NT2/D1 (cell line): ENCODE data around the gene DMAC2L.

Experiments used
- DNase-seq: peaks from one replicate; pipeline ENCODE4 v3.0.0-alpha.2; 2011; ENCODE audit warnings: low read depth, low spot score
- H3K27me3 ChIP-seq: 2 replicates; pipeline ENCODE4 v1.6.0; 2011; ENCODE audit warnings: mild to moderate bottlenecking; ENCODE audit not compliant: insufficient read length, insufficient read depth
- H3K36me3 ChIP-seq: 2 replicates; pipeline ENCODE4 v1.6.1; 2011; ENCODE audit warnings: mild to moderate bottlenecking, low read length, mixed read lengths; ENCODE audit not compliant: insufficient read depth, insufficient read length
- H3K4me1 ChIP-seq: 2 replicates; pipeline ENCODE4 v1.5.1; 2011; ENCODE audit not compliant: insufficient read depth, insufficient read length
- H3K4me3 ChIP-seq: 2 replicates; pipeline ENCODE4 v1.5.1; 2011; ENCODE audit warnings: low read depth; ENCODE audit not compliant: insufficient read length
- H3K9ac ChIP-seq: 2 replicates; pipeline ENCODE4 v1.6.0; 2011; ENCODE audit warnings: low read depth; ENCODE audit not compliant: insufficient read length
- H3K9me3 ChIP-seq: 2 replicates; pipeline ENCODE4 v1.5.1; 2011; ENCODE audit warnings: mild to moderate bottlenecking, low read length; ENCODE audit not compliant: insufficient read depth
- SUZ12 ChIP-seq: IDR thresholded peaks from 2 replicates; pipeline ENCODE4 v1.6.1; 2011; ENCODE audit not compliant: insufficient read length, insufficient read depth; ENCODE audit errors: extremely low read depth
- YY1 ChIP-seq: IDR thresholded peaks from 2 replicates; pipeline ENCODE4 v1.6.1; 2011; ENCODE audit not compliant: insufficient read length, insufficient read depth
- ZNF274 ChIP-seq: IDR thresholded peaks from 2 replicates; pipeline ENCODE4 v1.6.1; 2011; ENCODE audit warnings: mild to moderate bottlenecking, low read depth, low read length

Gene DMAC2L

GRCh38 chr14:50339178-50339804 lies 27.2 kb downstream of the DMAC2L start:
- TF ChIP-seq YY1 = no peak
- no peak for TF ChIP-seq ZNF274
- TF ChIP-seq SUZ12 = no peak
- H3K4me1 ChIP-seq = no peaks in the 10 kb centered on the region

GRCh38 chr14:50340045-50340444 lies 27.9 kb downstream of the DMAC2L start:
- H3K4me3 ChIP-seq = no peak overlapping the region
- H3K4me1 ChIP-seq = no peaks in the 10 kb centered on the region
- H3K36me3 ChIP-seq = no peaks in the 10 kb centered on the region
- no peaks in the 10 kb centered on the region for H3K27me3 ChIP-seq
- TF ChIP-seq ZNF274 = no peak
- DNase-seq = no peak
- no peaks in the 10 kb centered on the region for H3K9me3 ChIP-seq
- H3K9ac ChIP-seq = no peak overlapping the region

More at GRCh38 chr14:50339178-50339804, 27.2 kb downstream of the DMAC2L start:
- H3K9me3 ChIP-seq = no peaks in the 10 kb centered on the region
- H3K27me3 ChIP-seq = no peaks in the 10 kb centered on the region
- no peak overlapping the region for H3K9ac ChIP-seq
- no peak for DNase-seq
- H3K4me3 ChIP-seq = no peak overlapping the region
- H3K36me3 ChIP-seq = no peaks in the 10 kb centered on the region

- Histone ChIP-seq H3K4me3 (no peak overlapping the region), H3K9ac (no peak overlapping the region), H3K9me3 (no peaks in the 10 kb centered on the region), H3K4me1 (no peaks in the 10 kb centered on the region), H3K27me3 (no peaks in the 10 kb centered on the region), H3K36me3 (no peaks in the 10 kb centered on the region)
- no peak for TF ChIP-seq ZNF274
- TF ChIP-seq SUZ12 = no peak
- no peak for TF ChIP-seq YY1
- no peak for DNase-seq
Measured at GRCh38 chr14:50340963-50341362, 28.8 kb downstream of the DMAC2L start.

GRCh38 chr14:50342221-50343078 lies 30.3 kb downstream of the DMAC2L start:
- Histone ChIP-seq H3K36me3 (no peaks in the 10 kb centered on the region), H3K4me3 (no peak overlapping the region), H3K27me3 (no peaks in the 10 kb centered on the region), H3K9ac (no peak overlapping the region), H3K9me3 (no peaks in the 10 kb centered on the region), H3K4me1 (no peaks in the 10 kb centered on the region)
- DNase-seq = peak; percentile 15
- TF ChIP-seq YY1 (no peak), SUZ12 (no peak), ZNF274 (no peak)

GRCh38 chr14:50343434-50343833 lies 31.3 kb downstream of the DMAC2L start:
- no peaks in the 10 kb centered on the region for H3K4me1 ChIP-seq
- no peaks in the 10 kb centered on the region for H3K27me3 ChIP-seq
- H3K4me3 ChIP-seq = no peak overlapping the region
- H3K9me3 ChIP-seq = no peaks in the 10 kb centered on the region
- DNase-seq = no peak
- H3K36me3 ChIP-seq = no peaks in the 10 kb centered on the region
- no peak overlapping the region for H3K9ac ChIP-seq
- TF ChIP-seq ZNF274 (no peak), YY1 (no peak), SUZ12 (no peak)

GRCh38 chr14:50344116-50344775 lies 32.1 kb downstream of the DMAC2L start:
- no peaks in the 10 kb centered on the region for H3K9me3 ChIP-seq
- no peaks in the 10 kb centered on the region for H3K36me3 ChIP-seq
- no peak for TF ChIP-seq SUZ12
- H3K4me1 ChIP-seq = no peaks in the 10 kb centered on the region
- no peak for DNase-seq
- H3K27me3 ChIP-seq = no peaks in the 10 kb centered on the region
- H3K9ac ChIP-seq = no peak overlapping the region
- no peak overlapping the region for H3K4me3 ChIP-seq

GRCh38 chr14:50344876-50345563 lies 32.9 kb downstream of the DMAC2L start:
- H3K4me3 ChIP-seq = no peak overlapping the region
- no peak for DNase-seq
- TF ChIP-seq ZNF274 (no peak), SUZ12 (no peak), YY1 (no peak)

More at GRCh38 chr14:50344876-50345563, 32.9 kb downstream of the DMAC2L start:
- no peak overlapping the region for H3K9ac ChIP-seq
- no peaks in the 10 kb centered on the region for H3K4me1 ChIP-seq
- no peaks in the 10 kb centered on the region for H3K36me3 ChIP-seq
- H3K27me3 ChIP-seq = no peaks in the 10 kb centered on the region
- H3K9me3 ChIP-seq = no peaks in the 10 kb centered on the region
